SK-N-SH (cell line): ENCODE measurements around the gene NEUROG3.

Experiments used
- CTCF ChIP-seq: fragments of 200-600 bp; sonication (generic); IDR thresholded peaks from 2 replicates; pipeline ENCODE4 v1.6.1; 2017; ENCODE audit warnings: antibody characterized with exemption, mild to moderate bottlenecking, moderate library complexity
- EP300 ChIP-seq, 2 experiments: IDR thresholded peaks; 2 replicates each; pipeline versions ENCODE4 v1.4.0 to v1.6.1; 2012; ENCODE audit warnings: borderline replicate concordance in 1 of 2, low read depth in 1 of 2, low read length in 1 of 2
- GABPA ChIP-seq: IDR thresholded peaks from 2 replicates; pipeline ENCODE4 v1.4.0; 2012; ENCODE audit warnings: low read depth, mild to moderate bottlenecking
- JUND ChIP-seq: IDR thresholded peaks from 2 replicates; pipeline ENCODE4 v1.4.0; 2012
- POLR2AphosphoS5 ChIP-seq: IDR thresholded peaks from 2 replicates; pipeline ENCODE4 v1.6.1; 2012; ENCODE audit warnings: low read depth, low read length
- RXRA ChIP-seq: IDR thresholded peaks from 2 replicates; pipeline ENCODE4 v1.4.0; 2012; ENCODE audit warnings: low read depth, mild to moderate bottlenecking, borderline replicate concordance
- SMC3 ChIP-seq: IDR thresholded peaks from 2 replicates; pipeline ENCODE4 v1.6.1; 2012; ENCODE audit warnings: low read depth, low read length, improper control_type of control experiment
- TEAD4 ChIP-seq: IDR thresholded peaks from 2 replicates; pipeline ENCODE4 v1.4.0; 2012; ENCODE audit warnings: mild to moderate bottlenecking, borderline replicate concordance; ENCODE audit not compliant: insufficient read depth
- ZBTB33 ChIP-seq: IDR thresholded peaks from 2 replicates; pipeline ENCODE4 v1.4.0; 2012; ENCODE audit warnings: low read depth, borderline replicate concordance

- TF ChIP-seq JUND (no peak), GABPA (no peak), CTCF (no peak), EP300 (IDR thresholded peaks at IDR 0.05; ENCODE audit: borderline replicate concordance in 1 of 2, low read depth in 1 of 2, low read length in 1 of 2) (no peak), SMC3 (no peak), RXRA (no peak), POLR2AphosphoS5 (no peak), TEAD4 (no peak), ZBTB33 (no peak)
Measured at GRCh38 chr10:69553328-69553727, 19.9 kb downstream of the NEUROG3 start.
